WTC11 (cell line): ENCODE results near the gene MYH16. TPM values are rescaled to one million over a fixed set of nuclear protein-coding genes. Genes with fewer than 3 reads are reported as not detected.
"Not testable (repeated sequence)": the region's sequence is repeated elsewhere in the genome, so short reads cannot be mapped to it uniquely, and the experiment has no call there.

Experiments used
- ATAC-seq: fragments of 200-7000 bp; cut with Tn5 transposase; 2 replicates; pipeline ENCODE4 v1.10.0; 2021; ENCODE audit warnings: mild to moderate bottlenecking, moderate library complexity
- CTCF ChIA-PET: fragments of 300-600 bp; sonication (Branson Sonifier 250); formaldehyde crosslinking; loops from one replicate; lab custom pipeline; 2021; ENCODE audit warnings: antibody characterized with exemption; lab: Charles Lee
- POLR2A ChIA-PET: fragments of 350-600 bp; sonication (Branson Sonifier 250); formaldehyde crosslinking; loops from one replicate; lab custom pipeline; 2021; ENCODE audit warnings: antibody characterized with exemption; lab: Charles Lee
- DNase-seq: peaks from one replicate; pipeline ENCODE4 v3.0.0; 2021; ENCODE audit warnings: low spot score
- H3K27ac Mint-ChIP-seq: 2 replicates; pipeline ENCODE4 v1.8.0; 2021; ENCODE audit warnings: mixed read lengths
- H3K27me3 Mint-ChIP-seq: 2 replicates; pipeline ENCODE4 v1.8.0; 2021; ENCODE audit warnings: low read depth, mild to moderate bottlenecking, moderate library complexity, mixed read lengths
- H3K36me3 Mint-ChIP-seq: 2 replicates; pipeline ENCODE4 v1.8.0; 2021; ENCODE audit warnings: mixed read lengths
- H3K4me1 Mint-ChIP-seq: 2 replicates; pipeline ENCODE4 v1.8.0; 2022; ENCODE audit warnings: mixed read lengths
- H3K4me3 Mint-ChIP-seq: 2 replicates; pipeline ENCODE4 v1.8.0; 2021; ENCODE audit warnings: mild to moderate bottlenecking, moderate library complexity, mixed read lengths
- H3K9me3 Mint-ChIP-seq: 2 replicates; pipeline ENCODE4 v1.8.0; 2021; ENCODE audit warnings: mixed read lengths
- CREM ChIP-seq: sonication (generic); formaldehyde crosslinking; IDR thresholded peaks from 2 replicates; pipeline ENCODE4 v1.8.1; 2022; ENCODE audit warnings: mild to moderate bottlenecking, missing genetic modification reagents, moderate library complexity
- E2F4 ChIP-seq: sonication (generic); formaldehyde crosslinking; IDR thresholded peaks from 2 replicates; pipeline ENCODE4 v1.8.1; 2022; ENCODE audit warnings: low read depth, mild to moderate bottlenecking, moderate library complexity, missing genetic modification reagents, borderline replicate concordance
- FOXP1 ChIP-seq: sonication (generic); formaldehyde crosslinking; IDR thresholded peaks from 2 replicates; pipeline ENCODE4 v1.8.0; 2022; ENCODE audit warnings: missing genetic modification reagents, mild to moderate bottlenecking, moderate library complexity, borderline replicate concordance
- HMGA2 ChIP-seq: fragments of 250-450 bp; sonication (Bioruptor Pico); IDR thresholded peaks from 2 replicates; pipeline ENCODE4 v1.4.0; 2021; ENCODE audit warnings: mild to moderate bottlenecking, moderate library complexity
- HMGXB4 ChIP-seq: sonication (generic); formaldehyde crosslinking; IDR thresholded peaks from 2 replicates; pipeline ENCODE4 v1.8.1; 2023; ENCODE audit warnings: mild to moderate bottlenecking, moderate library complexity, missing genetic modification reagents
- IRF2 ChIP-seq: sonication (generic); formaldehyde crosslinking; IDR thresholded peaks from 2 replicates; pipeline ENCODE4 v1.8.0; 2022; ENCODE audit warnings: low read depth, missing genetic modification reagents, borderline replicate concordance
- NFYB ChIP-seq: sonication (generic); formaldehyde crosslinking; conservative IDR thresholded peaks from 2 replicates; pipeline ENCODE4 v1.8.0; 2022; ENCODE audit warnings: low read depth, missing genetic modification reagents
- PRRX2 ChIP-seq: fragments of 250-450 bp; sonication (Bioruptor Pico); IDR thresholded peaks from 2 replicates; pipeline ENCODE4 v1.8.0; 2021; ENCODE audit warnings: mild to moderate bottlenecking
- RORB ChIP-seq: fragments of 250-450 bp; sonication (Bioruptor Pico); IDR thresholded peaks from 2 replicates; pipeline ENCODE4 v1.9.0; 2021; ENCODE audit warnings: mild to moderate bottlenecking
- SOX15 ChIP-seq: fragments of 250-450 bp; sonication (Bioruptor Pico); IDR thresholded peaks from 2 replicates; pipeline ENCODE4 v1.9.0; 2021; ENCODE audit warnings: mild to moderate bottlenecking
- TEAD1 ChIP-seq: sonication (generic); formaldehyde crosslinking; IDR thresholded peaks from 2 replicates; pipeline ENCODE4 v1.8.0; 2022; ENCODE audit warnings: mild to moderate bottlenecking, missing genetic modification reagents
- TEAD4 ChIP-seq: sonication (generic); formaldehyde crosslinking; IDR thresholded peaks from 2 replicates; pipeline ENCODE4 v1.8.0; 2022; ENCODE audit warnings: mild to moderate bottlenecking, missing genetic modification reagents
- TP53 ChIP-seq: sonication (generic); formaldehyde crosslinking; IDR thresholded peaks from 2 replicates; pipeline ENCODE4 v1.8.1; 2023; ENCODE audit warnings: mild to moderate bottlenecking, missing genetic modification reagents
- ZBTB43 ChIP-seq: sonication (generic); formaldehyde crosslinking; IDR thresholded peaks from 2 replicates; pipeline ENCODE4 v1.8.1; 2023; ENCODE audit warnings: mild to moderate bottlenecking, missing genetic modification reagents
- ZNF121 ChIP-seq: sonication (generic); formaldehyde crosslinking; IDR thresholded peaks from 2 replicates; pipeline ENCODE4 v1.8.0; 2023; ENCODE audit warnings: missing genetic modification reagents
- ZNF281 ChIP-seq: sonication (generic); formaldehyde crosslinking; IDR thresholded peaks from 2 replicates; pipeline ENCODE4 v1.8.0; 2023; ENCODE audit warnings: mild to moderate bottlenecking, missing genetic modification reagents
- ZNF317 ChIP-seq: sonication (generic); formaldehyde crosslinking; IDR thresholded peaks from 2 replicates; pipeline ENCODE4 v1.8.1; 2023; ENCODE audit warnings: low read depth, mild to moderate bottlenecking, moderate library complexity, missing genetic modification reagents, borderline replicate concordance
- ZNF671 ChIP-seq: fragments of 250-450 bp; sonication (Bioruptor Pico); IDR thresholded peaks from 2 replicates; pipeline ENCODE4 v1.8.0; 2021; ENCODE audit warnings: mild to moderate bottlenecking
- total RNA-seq: library from RNA; stranded (reverse); gene quantifications from 3 replicates; pipeline ENCODE4 v1.2.3, GENCODE V29; 2021

Gene MYH16
- total RNA-seq, 1 experiment from 2014 or later = not detected

GRCh38 chr7:99314504-99314903 lies 41.9 kb downstream of the MYH16 start (continued):
- TF ChIP-seq E2F4 (CRISPR knock-in tag) = no peak

GRCh38 chr7:99320371-99320770 lies 47.7 kb downstream of the MYH16 start:
- H3K36me3 Mint-ChIP-seq = no peaks in the 10 kb centered on the region
- POLR2A ChIA-PET = no interaction called here
- no peaks in the 10 kb centered on the region for H3K27me3 Mint-ChIP-seq
- H3K4me1 Mint-ChIP-seq = peaks cover 13% of the 10 kb centered on the region
- H3K27ac Mint-ChIP-seq = peak overlapping the region; percentile 18; the same call in 1 of the 2 replicates
- CTCF ChIA-PET = interaction anchor here (0.5 to 1.8 kb wide), 4 partner anchors 33 to 284 kb away, joined by 3 to 5 read pairs (median 3); no protein-coding TSS in a partner anchor
- H3K9me3 Mint-ChIP-seq = peaks cover 7% of the 10 kb centered on the region
- no peak for TF ChIP-seq CREM
- TF ChIP-seq TEAD4 (CRISPR knock-in tag) = no peak
- no peak for DNase-seq
- no peak; the same call in 1 of the 2 replicates for ATAC-seq
- no peak overlapping the region for H3K4me3 Mint-ChIP-seq

GRCh38 chr7:99322659-99323058 lies 50.0 kb downstream of the MYH16 start:
- DNase-seq, CTCF ChIA-PET, H3K4me3 Mint-ChIP-seq, H3K27ac Mint-ChIP-seq, H3K27me3 Mint-ChIP-seq, ATAC-seq, H3K36me3 Mint-ChIP-seq, H3K9me3 Mint-ChIP-seq: not testable (repeated sequence)
- POLR2A ChIA-PET = interaction anchor here (0.6 kb wide), 1 partner anchor 55 kb away, joined by 3 read pairs; no protein-coding TSS in a partner anchor
- H3K4me1 Mint-ChIP-seq = peaks cover 20% of the 10 kb centered on the region

- Mint-ChIP-seq H3K9me3 (no peaks in the 10 kb centered on the region), H3K27me3 (no peaks in the 10 kb centered on the region)
- POLR2A ChIA-PET = no interaction called here
- no peak for TF ChIP-seq NFYB
- no peak for TF ChIP-seq ZNF281
- no peak for TF ChIP-seq TEAD1
- no peak for TF ChIP-seq PRRX2 (CRISPR knock-in tag)
- TF ChIP-seq IRF2 (CRISPR knock-in tag) = no peak
- TF ChIP-seq ZNF121 (CRISPR knock-in tag) = no peak
- no peak for TF ChIP-seq ZNF671
- TF ChIP-seq SOX15 (CRISPR knock-in tag) = no peak
- no peak for TF ChIP-seq RORB (CRISPR knock-in tag)
- TF ChIP-seq FOXP1 (CRISPR knock-in tag) = no peak
- TF ChIP-seq TP53 = no peak
- TF ChIP-seq ZBTB43 (CRISPR knock-in tag) = no peak
- no peak for TF ChIP-seq ZNF317 (CRISPR knock-in tag)
- no peak for TF ChIP-seq HMGA2 (CRISPR knock-in tag)
- TF ChIP-seq HMGXB4 = no peak
- TF ChIP-seq, all 79 proteins: peak for 0
- Mint-ChIP-seq H3K36me3 (no peaks in the 10 kb centered on the region), H3K4me3 (peak overlapping the region; percentile 80), H3K27ac (no peak overlapping the region), H3K4me1 (peaks cover 20% of the 10 kb centered on the region)
- DNase-seq = no peak
- no peak for ATAC-seq
- CTCF ChIA-PET = interaction anchor here (0.6 kb wide), 1 partner anchor 9 kb away, joined by 4 read pairs; no protein-coding TSS in a partner anchor
Observed at GRCh38 chr7:99324559-99324958, 51.9 kb downstream of the MYH16 start.
